H9 (cell line): ENCODE results near the gene CDK17. TPM values are rescaled to one million over a fixed set of nuclear protein-coding genes. Genes with fewer than 3 reads are reported as not detected.

Experiments used
- DNase-seq: peaks from one replicate; pipeline ENCODE4 v3.0.0-alpha.2; 2017
- H2AFZ ChIP-seq: one replicate; pipeline ENCODE4 v1.6.1; 2013; ENCODE audit warnings: mild to moderate bottlenecking, low read length, control low read depth, moderate library complexity
- H2AK5ac ChIP-seq: 2 replicates; pipeline ENCODE4 v1.6.1; 2013; ENCODE audit warnings: low read length, control low read depth, mixed read lengths; ENCODE audit not compliant: insufficient read length
- H2BK120ac ChIP-seq: one replicate; pipeline ENCODE4 v1.6.1; 2013; ENCODE audit warnings: low read depth, mild to moderate bottlenecking, low read length, control low read depth, inconsistent platforms; ENCODE audit not compliant: poor library complexity, severe bottlenecking
- H2BK12ac ChIP-seq: 2 replicates; pipeline ENCODE4 v1.6.1; 2013; ENCODE audit warnings: low read length, control low read depth, mixed read lengths, low read depth; ENCODE audit not compliant: insufficient read length
- H2BK15ac ChIP-seq: 2 replicates; pipeline ENCODE4 v1.6.1; 2013; ENCODE audit warnings: low read depth, low read length, control low read depth
- H2BK20ac ChIP-seq: one replicate; pipeline ENCODE4 v1.6.1; 2013; ENCODE audit warnings: low read depth, mild to moderate bottlenecking, low read length, control low read depth, inconsistent platforms; ENCODE audit not compliant: poor library complexity, severe bottlenecking
- H2BK5ac ChIP-seq: 2 replicates; pipeline ENCODE4 v1.6.1; 2013; ENCODE audit warnings: low read length, control low read depth, mixed read lengths; ENCODE audit not compliant: insufficient read length
- H3K14ac ChIP-seq: 2 replicates; pipeline ENCODE4 v1.6.1; 2013; ENCODE audit warnings: low read length, control low read depth; ENCODE audit not compliant: insufficient read depth
- H3K18ac ChIP-seq: 2 replicates; pipeline ENCODE4 v1.6.1; 2013; ENCODE audit warnings: low read depth, mild to moderate bottlenecking, mixed read lengths, low read length, control low read depth; ENCODE audit not compliant: insufficient read length
- H3K23ac ChIP-seq: 2 replicates; pipeline ENCODE4 v1.6.1; 2013; ENCODE audit warnings: low read length, control low read depth, mixed read lengths, low read depth; ENCODE audit not compliant: insufficient read length
- H3K23me2 ChIP-seq: 2 replicates; pipeline ENCODE4 v1.6.1; 2013; ENCODE audit warnings: low read depth, mild to moderate bottlenecking, mixed read lengths, low read length, control low read depth; ENCODE audit not compliant: insufficient read length, poor library complexity, severe bottlenecking
- H3K27ac ChIP-seq: 2 replicates; pipeline ENCODE4 v1.5.1; 2013; ENCODE audit warnings: low read length, control low read depth, mixed read lengths, low read depth; ENCODE audit not compliant: insufficient read length
- H3K27me3 ChIP-seq: 2 replicates; pipeline ENCODE4 v1.6.1; 2013; ENCODE audit warnings: low read length, control low read depth, inconsistent platforms; ENCODE audit not compliant: insufficient read depth
- H3K4ac ChIP-seq: 2 replicates; pipeline ENCODE4 v1.6.1; 2013; ENCODE audit warnings: low read depth, mild to moderate bottlenecking, control low read depth, inconsistent platforms, low read length, moderate library complexity
- H3K4me1 ChIP-seq: 2 replicates; pipeline ENCODE4 v1.6.1; 2013; ENCODE audit warnings: low read length, control low read depth, inconsistent platforms; ENCODE audit not compliant: insufficient read depth
- H3K4me2 ChIP-seq: 2 replicates; pipeline ENCODE4 v1.6.1; 2013; ENCODE audit warnings: low read length, control low read depth, mixed read lengths; ENCODE audit not compliant: insufficient read length, insufficient read depth
- H3K56ac ChIP-seq: 2 replicates; pipeline ENCODE4 v1.6.1; 2013; ENCODE audit warnings: low read depth, mild to moderate bottlenecking, mixed read lengths, low read length, control low read depth; ENCODE audit not compliant: insufficient read length
- H3K79me1 ChIP-seq: 2 replicates; pipeline ENCODE4 v1.6.1; 2013; ENCODE audit warnings: low read depth, mild to moderate bottlenecking, moderate library complexity, low read length, control low read depth, inconsistent platforms; ENCODE audit not compliant: insufficient read depth, poor library complexity, severe bottlenecking
- H3K79me2 ChIP-seq: 2 replicates; pipeline ENCODE4 v1.6.1; 2013; ENCODE audit warnings: low read length, control low read depth, inconsistent platforms; ENCODE audit not compliant: insufficient read depth
- H3K9ac ChIP-seq: 2 replicates; pipeline ENCODE4 v1.6.1; 2013; ENCODE audit warnings: low read length, control low read depth, mixed read lengths; ENCODE audit not compliant: insufficient read length; ENCODE audit errors: extremely low read depth
- H3K9me3 ChIP-seq: one replicate; pipeline ENCODE4 v1.6.1; 2013; ENCODE audit warnings: low read depth, low read length, inconsistent platforms; ENCODE audit not compliant: control insufficient read depth
- H3T11ph ChIP-seq: one replicate; pipeline ENCODE4 v1.6.1; 2013; ENCODE audit warnings: mild to moderate bottlenecking, low read length, control low read depth, inconsistent platforms
- H4K20me1 ChIP-seq: one replicate; pipeline ENCODE4 v1.6.1; 2013; ENCODE audit not compliant: control insufficient read depth, insufficient read length, insufficient read depth
- H4K5ac ChIP-seq: 2 replicates; pipeline ENCODE4 v1.6.1; 2013; ENCODE audit warnings: low read depth, mild to moderate bottlenecking, mixed read lengths, low read length, control low read depth; ENCODE audit not compliant: insufficient read length
- H4K8ac ChIP-seq: replicated peaks from 2 replicates; pipeline ENCODE4 v1.6.1; 2013; ENCODE audit warnings: low read length, control low read depth, mixed read lengths, low read depth; ENCODE audit not compliant: insufficient read length
- H4K91ac ChIP-seq: 2 replicates; pipeline ENCODE4 v1.6.1; 2013; ENCODE audit warnings: low read depth, mild to moderate bottlenecking, moderate library complexity, mixed read lengths, low read length, control low read depth; ENCODE audit not compliant: insufficient read length
- H3K27ac Mint-ChIP-seq, 3 experiments: 2 replicates in 2 of 3; 3 replicates in 1 of 3; pipeline ENCODE4 v1.8.0; 2020 to 2021; ENCODE audit warnings: mixed read lengths in 3 of 3, mild to moderate bottlenecking in 1 of 3, moderate library complexity in 1 of 3
- H3K27me3 Mint-ChIP-seq: 2 replicates; pipeline ENCODE4 v1.8.0; 2021; ENCODE audit warnings: low read depth, mild to moderate bottlenecking, moderate library complexity, mixed read lengths
- H3K36me3 Mint-ChIP-seq, 3 experiments: 2 replicates in 2 of 3; 3 replicates in 1 of 3; pipeline ENCODE4 v1.8.0; 2020 to 2021; ENCODE audit warnings: low read depth in 3 of 3, mixed read lengths in 3 of 3; ENCODE audit not compliant: insufficient read depth in 1 of 3
- H3K4me1 Mint-ChIP-seq, 2 experiments: 2 replicates each; pipeline ENCODE4 v1.8.0; 2020; ENCODE audit warnings: mixed read lengths in 2 of 2
- H3K4me3 Mint-ChIP-seq, 2 experiments: 2 replicates in 1 of 2; 3 replicates in 1 of 2; pipeline ENCODE4 v1.8.0; 2020 to 2021; ENCODE audit warnings: mild to moderate bottlenecking in 2 of 2, mixed read lengths in 2 of 2, moderate library complexity in 1 of 2
- H3K9me3 Mint-ChIP-seq, 2 experiments: 2 replicates in 1 of 2; 3 replicates in 1 of 2; pipeline ENCODE4 v1.8.0; 2020; ENCODE audit warnings: mild to moderate bottlenecking in 2 of 2, mixed read lengths in 2 of 2, moderate library complexity in 1 of 2
- WGBS: extraction: QIAGEN DNeasy Blood & Tissue Kit; methylation state at CpG from one replicate; pipeline ENCODE4 v1.1.7; 2013; ENCODE audit warnings: missing lambda C conversion rate, low lambda C conversion rate, mixed read lengths; ENCODE audit not compliant: insufficient read length; ENCODE audit errors: extremely low coverage; 5-methylcytosine and 5-hydroxymethylcytosine counted together
- total RNA-seq: library from RNA; stranded (reverse); gene quantifications from 2 replicates; pipeline ENCODE4 v1.2.1, GENCODE V29; 2021
- TF ChIP-seq, protein P1 (sequence below): fragments of 200-600 bp; sonication (generic); conservative IDR thresholded peaks from 3 replicates; pipeline ENCODE4 v1.8.0; 2021; ENCODE audit warnings: antibody characterized with exemption, mild to moderate bottlenecking

The CDK17 gene
- total RNA-seq, 1 experiment from 2014 or later, result 28.8 TPM

DNA sequence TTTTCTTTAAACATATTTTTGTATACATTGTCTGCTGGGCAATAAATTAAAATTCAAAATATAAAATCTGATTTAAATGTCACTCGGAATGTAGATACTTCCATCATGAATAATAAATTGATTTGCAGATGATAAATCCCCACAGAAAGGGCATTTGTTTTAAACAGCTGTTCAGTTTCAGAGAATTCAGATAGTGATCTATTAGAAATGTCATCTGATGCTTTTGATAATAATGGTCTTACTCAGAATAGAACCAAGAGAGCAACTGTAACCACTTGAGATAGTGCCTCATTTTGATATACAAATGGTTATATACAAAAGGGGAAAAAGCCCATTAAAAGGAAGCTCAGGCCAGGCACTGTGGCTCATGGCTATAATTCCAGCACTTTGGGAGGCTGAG lies 43.4 kb downstream of the CDK17 start:
- TF ChIP-seq, protein P1, sequence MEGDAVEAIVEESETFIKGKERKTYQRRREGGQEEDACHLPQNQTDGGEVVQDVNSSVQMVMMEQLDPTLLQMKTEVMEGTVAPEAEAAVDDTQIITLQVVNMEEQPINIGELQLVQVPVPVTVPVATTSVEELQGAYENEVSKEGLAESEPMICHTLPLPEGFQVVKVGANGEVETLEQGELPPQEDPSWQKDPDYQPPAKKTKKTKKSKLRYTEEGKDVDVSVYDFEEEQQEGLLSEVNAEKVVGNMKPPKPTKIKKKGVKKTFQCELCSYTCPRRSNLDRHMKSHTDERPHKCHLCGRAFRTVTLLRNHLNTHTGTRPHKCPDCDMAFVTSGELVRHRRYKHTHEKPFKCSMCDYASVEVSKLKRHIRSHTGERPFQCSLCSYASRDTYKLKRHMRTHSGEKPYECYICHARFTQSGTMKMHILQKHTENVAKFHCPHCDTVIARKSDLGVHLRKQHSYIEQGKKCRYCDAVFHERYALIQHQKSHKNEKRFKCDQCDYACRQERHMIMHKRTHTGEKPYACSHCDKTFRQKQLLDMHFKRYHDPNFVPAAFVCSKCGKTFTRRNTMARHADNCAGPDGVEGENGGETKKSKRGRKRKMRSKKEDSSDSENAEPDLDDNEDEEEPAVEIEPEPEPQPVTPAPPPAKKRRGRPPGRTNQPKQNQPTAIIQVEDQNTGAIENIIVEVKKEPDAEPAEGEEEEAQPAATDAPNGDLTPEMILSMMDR, result no peak
- Histone ChIP-seq H2BK120ac (no peak overlapping the region), H3K23me2 (no peaks in the 10 kb centered on the region), H3K4ac (no peak overlapping the region), H3K79me1 (no peaks in the 10 kb centered on the region), H3K9ac (no peak overlapping the region), H3K14ac (no peak overlapping the region), H3K18ac (no peak overlapping the region), H2BK20ac (no peak overlapping the region), H3K23ac (no peak overlapping the region), H2BK5ac (no peak overlapping the region), H3T11ph (no peak overlapping the region), H4K20me1 (no peaks in the 10 kb centered on the region), H4K5ac (no peak overlapping the region), H4K91ac (no peak overlapping the region), H2AK5ac (no peak overlapping the region), H3K79me2 (peaks cover 4% of the 10 kb centered on the region; the same call in 1 of the 2 replicates), H2BK12ac (no peak overlapping the region), H3K9me3 (no peaks in the 10 kb centered on the region), H3K56ac (no peak overlapping the region), H3K4me2 (no peak overlapping the region), H4K8ac (no peak overlapping the region), H3K4me1 (no peaks in the 10 kb centered on the region), H2BK15ac (no peak overlapping the region), H3K27ac (no peak overlapping the region), H3K27me3 (no peaks in the 10 kb centered on the region; the same call in 1 of the 2 replicates), H2AFZ (no peak overlapping the region)
- H3K27me3 Mint-ChIP-seq, result no peaks in the 10 kb centered on the region
- no peak for DNase-seq
- no peaks in the 10 kb centered on the region for H3K9me3 Mint-ChIP-seq
- peaks cover 17 to 23% of the 10 kb centered on the region in 2 experiments for H3K4me1 Mint-ChIP-seq
- H3K4me3 Mint-ChIP-seq, result no peak overlapping the region
- WGBS, result no CpG with 5 or more reads among the region's 1 CpG
- H3K36me3 Mint-ChIP-seq, result no peaks in the 10 kb centered on the region; a peak in 1 of 7 replicates
- no peak overlapping the region for H3K27ac Mint-ChIP-seq
